GM23338 (cell line): ENCODE measurements around the gene DDX3Y. TPM values are rescaled to one million over a fixed set of nuclear protein-coding genes. Genes with fewer than 3 reads are reported as not detected.
A peak's percentile ranks its signal among the peaks of the same experiment; 100 is the strongest.

Experiments
- ATAC-seq: fragments of 200-7000 bp; cut with Tn5 transposase; 3 replicates; pipeline ENCODE4 v1.9.1; 2020
- DNase-seq: peaks from one replicate; pipeline ENCODE4 v3.0.0-alpha.2; 2015; ENCODE audit warnings: low spot score
- H2AFZ ChIP-seq: fragments of 200-600 bp; sonication (generic); 2 replicates; pipeline ENCODE4 v1.8.0; 2016; ENCODE audit warnings: antibody characterized with exemption, mild to moderate bottlenecking, moderate library complexity
- H3F3A ChIP-seq: fragments of 200-600 bp; sonication (generic); replicated peaks from 2 replicates; pipeline ENCODE4 v1.8.0; 2017; ENCODE audit warnings: antibody characterized with exemption, mixed run types, low read depth
- H3K27ac ChIP-seq: fragments of 200-600 bp; sonication (generic); 2 replicates; pipeline ENCODE4 v1.6.1; 2016; ENCODE audit warnings: low read depth
- H3K27me3 ChIP-seq: fragments of 200-600 bp; sonication (generic); 2 replicates; pipeline ENCODE4 v1.8.0; 2016; ENCODE audit warnings: mild to moderate bottlenecking, mixed run types, moderate library complexity; ENCODE audit not compliant: insufficient read depth
- H3K36me3 ChIP-seq: fragments of 200-600 bp; sonication (generic); 2 replicates; pipeline ENCODE4 v1.8.0; 2016; ENCODE audit warnings: mild to moderate bottlenecking; ENCODE audit not compliant: insufficient read depth
- H3K4me1 ChIP-seq: fragments of 200-600 bp; sonication (generic); 2 replicates; pipeline ENCODE4 v1.8.0; 2016; ENCODE audit warnings: mild to moderate bottlenecking, moderate library complexity; ENCODE audit not compliant: insufficient read depth
- H3K4me2 ChIP-seq: fragments of 200-600 bp; sonication (generic); 2 replicates; pipeline ENCODE4 v1.7.1; 2017; ENCODE audit warnings: mixed run types
- H3K4me3 ChIP-seq: fragments of 200-600 bp; sonication (generic); 2 replicates; pipeline ENCODE4 v1.6.1; 2016; ENCODE audit warnings: mixed run types
- H3K79me2 ChIP-seq: fragments of 200-600 bp; sonication (generic); replicated peaks from 2 replicates; pipeline ENCODE4 v1.8.0; 2017; ENCODE audit warnings: mild to moderate bottlenecking; ENCODE audit not compliant: insufficient read depth
- H3K9me2 ChIP-seq: fragments of 200-600 bp; sonication (generic); 2 replicates; pipeline ENCODE4 v1.8.0; 2017; ENCODE audit not compliant: insufficient read depth
- H4K20me1 ChIP-seq: fragments of 200-600 bp; sonication (generic); replicated peaks from 2 replicates; pipeline ENCODE4 v1.8.0; 2017; ENCODE audit warnings: mild to moderate bottlenecking; ENCODE audit not compliant: insufficient read depth
- H3K27ac Mint-ChIP-seq: 2 replicates; pipeline ENCODE4 v1.8.0; 2020; ENCODE audit warnings: inconsistent platforms, mild to moderate bottlenecking, moderate library complexity, mixed read lengths
- H3K27me3 Mint-ChIP-seq: 3 replicates; pipeline ENCODE4 v1.8.0; 2022; ENCODE audit warnings: low read depth, mild to moderate bottlenecking, moderate library complexity, mixed read lengths, inconsistent platforms; ENCODE audit not compliant: insufficient read depth, poor library complexity
- H3K36me3 Mint-ChIP-seq: 3 replicates; pipeline ENCODE4 v1.8.0; 2021; ENCODE audit warnings: low read depth, mild to moderate bottlenecking, inconsistent platforms, moderate library complexity, mixed read lengths
- H3K4me1 Mint-ChIP-seq: 3 replicates; pipeline ENCODE4 v1.8.0; 2020; ENCODE audit warnings: mild to moderate bottlenecking, inconsistent platforms, mixed read lengths
- H3K4me3 Mint-ChIP-seq: 3 replicates; pipeline ENCODE4 v1.8.0; 2021; ENCODE audit warnings: moderate library complexity, mild to moderate bottlenecking, inconsistent platforms, mixed read lengths
- H3K9me3 Mint-ChIP-seq: 3 replicates; pipeline ENCODE4 v1.8.0; 2020; ENCODE audit warnings: moderate library complexity, mild to moderate bottlenecking, inconsistent platforms, mixed read lengths
- EZH2 ChIP-seq: fragments of 200-600 bp; sonication (generic); IDR thresholded peaks from one replicate; pipeline ENCODE4 v1.8.0; 2017; ENCODE audit warnings: antibody characterized with exemption, mild to moderate bottlenecking, low read depth; ENCODE audit not compliant: unreplicated experiment
- JUNB ChIP-seq: IDR thresholded peaks from one replicate; pipeline ENCODE4 v1.6.1; 2016; ENCODE audit warnings: antibody characterized with exemption; ENCODE audit not compliant: unreplicated experiment
- NANOG ChIP-seq: IDR thresholded peaks from 2 replicates; pipeline ENCODE4 v1.6.1; 2016; ENCODE audit warnings: antibody characterized with exemption, borderline replicate concordance
- POLR2AphosphoS5 ChIP-seq: IDR thresholded peaks from 2 replicates; pipeline ENCODE4 v1.6.1; 2016; ENCODE audit warnings: antibody characterized with exemption, low read depth
- REST ChIP-seq: IDR thresholded peaks from one replicate; pipeline ENCODE4 v1.6.1; 2018; ENCODE audit warnings: antibody characterized with exemption; ENCODE audit not compliant: unreplicated experiment
- STAT1 ChIP-seq: IDR thresholded peaks from one replicate; pipeline ENCODE4 v1.6.1; 2016; ENCODE audit warnings: antibody characterized with exemption; ENCODE audit not compliant: unreplicated experiment
- ZNF114 ChIP-seq: fragments of 250-450 bp; sonication (Bioruptor Pico); IDR thresholded peaks from 2 replicates; pipeline ENCODE4 v1.5.0; 2020; ENCODE audit warnings: mild to moderate bottlenecking, moderate library complexity
- ZNF331 ChIP-seq: fragments of 250-450 bp; sonication (Bioruptor Pico); IDR thresholded peaks from 2 replicates; pipeline ENCODE4 v1.5.0; 2020; ENCODE audit warnings: low read depth, mild to moderate bottlenecking, moderate library complexity
- polyA plus RNA-seq: library from polyadenylated mRNA; unstranded; fragments of >200 nt; fragmentation: Nextera tagmentation; extraction: Ambion mirVana; gene quantifications from 2 replicates; pipeline ENCODE4 v1.2.1, GENCODE V29; 2016
- total RNA-seq: library from RNA; depleted of rRNA; stranded (reverse); fragments of >200 nt; shearing (Covaris generic); gene quantifications from 2 replicates; pipeline ENCODE4 v1.2.3, GENCODE V29; 2014
- TF ChIP-seq, protein P1 (sequence below): IDR thresholded peaks from 2 replicates; pipeline ENCODE4 v1.6.1; 2016; ENCODE audit warnings: antibody characterized with exemption
- TF ChIP-seq, protein P2 (sequence below), 2 experiments: fragments of 200-600 bp in 1 of 2; sonication (generic) in 1 of 2; conservative IDR thresholded peaks; 2 replicates each; pipeline versions ENCODE4 v1.5.1 to v1.6.1; 2016 to 2017; ENCODE audit warnings: antibody characterized with exemption in 2 of 2, low read depth in 2 of 2, mild to moderate bottlenecking in 2 of 2, moderate library complexity in 1 of 2

The DDX3Y gene
- total and polyA plus RNA-seq, 2 experiments from 2014 or later, result 53.0 to 138 TPM

GRCh38 chrY:12913541-12913940 is 8.9 kb downstream of the DDX3Y start:
- H3K79me2 ChIP-seq, result peaks cover 59% of the 10 kb centered on the region
- H3K27ac ChIP-seq, result no peak overlapping the region
- peaks cover 85% of the 10 kb centered on the region for H3K36me3 Mint-ChIP-seq
- no peaks in the 10 kb centered on the region for H3K9me2 ChIP-seq
- H3K27me3 Mint-ChIP-seq, result no peaks in the 10 kb centered on the region
- H3K27me3 ChIP-seq, result no peaks in the 10 kb centered on the region
- no peaks in the 10 kb centered on the region for H3K9me3 Mint-ChIP-seq
- DNase-seq (no peak), ATAC-seq (no peak)
- H3K36me3 ChIP-seq, result peaks cover 70% of the 10 kb centered on the region
- H3K4me3 ChIP-seq, result no peak overlapping the region
- H2AFZ ChIP-seq, result no peak overlapping the region
- H3F3A ChIP-seq, result no peaks in the 10 kb centered on the region
- peaks cover under 1% of the 10 kb centered on the region; the same call in 1 of the 2 replicates for H3K4me1 ChIP-seq
- H3K4me2 ChIP-seq, result no peak overlapping the region
- H4K20me1 ChIP-seq, result peaks cover 8% of the 10 kb centered on the region
- no peak overlapping the region for H3K4me3 Mint-ChIP-seq
- 0 out of 3 replicates have a peak, but pooled peaks cover 2% of the 10 kb centered on the region for H3K4me1 Mint-ChIP-seq
- no peak overlapping the region for H3K27ac Mint-ChIP-seq
- TF ChIP-seq POLR2AphosphoS5, result no peak
- no peak for TF ChIP-seq STAT1
- TF ChIP-seq ZNF114 (CRISPR knock-in tag), result no peak
- no peak for TF ChIP-seq EZH2
- no peak for TF ChIP-seq NANOG
- TF ChIP-seq, protein P1, sequence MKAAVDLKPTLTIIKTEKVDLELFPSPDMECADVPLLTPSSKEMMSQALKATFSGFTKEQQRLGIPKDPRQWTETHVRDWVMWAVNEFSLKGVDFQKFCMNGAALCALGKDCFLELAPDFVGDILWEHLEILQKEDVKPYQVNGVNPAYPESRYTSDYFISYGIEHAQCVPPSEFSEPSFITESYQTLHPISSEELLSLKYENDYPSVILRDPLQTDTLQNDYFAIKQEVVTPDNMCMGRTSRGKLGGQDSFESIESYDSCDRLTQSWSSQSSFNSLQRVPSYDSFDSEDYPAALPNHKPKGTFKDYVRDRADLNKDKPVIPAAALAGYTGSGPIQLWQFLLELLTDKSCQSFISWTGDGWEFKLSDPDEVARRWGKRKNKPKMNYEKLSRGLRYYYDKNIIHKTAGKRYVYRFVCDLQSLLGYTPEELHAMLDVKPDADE, result no peak
- TF ChIP-seq ZNF331 (CRISPR knock-in tag), result no peak
- TF ChIP-seq, protein P2, sequence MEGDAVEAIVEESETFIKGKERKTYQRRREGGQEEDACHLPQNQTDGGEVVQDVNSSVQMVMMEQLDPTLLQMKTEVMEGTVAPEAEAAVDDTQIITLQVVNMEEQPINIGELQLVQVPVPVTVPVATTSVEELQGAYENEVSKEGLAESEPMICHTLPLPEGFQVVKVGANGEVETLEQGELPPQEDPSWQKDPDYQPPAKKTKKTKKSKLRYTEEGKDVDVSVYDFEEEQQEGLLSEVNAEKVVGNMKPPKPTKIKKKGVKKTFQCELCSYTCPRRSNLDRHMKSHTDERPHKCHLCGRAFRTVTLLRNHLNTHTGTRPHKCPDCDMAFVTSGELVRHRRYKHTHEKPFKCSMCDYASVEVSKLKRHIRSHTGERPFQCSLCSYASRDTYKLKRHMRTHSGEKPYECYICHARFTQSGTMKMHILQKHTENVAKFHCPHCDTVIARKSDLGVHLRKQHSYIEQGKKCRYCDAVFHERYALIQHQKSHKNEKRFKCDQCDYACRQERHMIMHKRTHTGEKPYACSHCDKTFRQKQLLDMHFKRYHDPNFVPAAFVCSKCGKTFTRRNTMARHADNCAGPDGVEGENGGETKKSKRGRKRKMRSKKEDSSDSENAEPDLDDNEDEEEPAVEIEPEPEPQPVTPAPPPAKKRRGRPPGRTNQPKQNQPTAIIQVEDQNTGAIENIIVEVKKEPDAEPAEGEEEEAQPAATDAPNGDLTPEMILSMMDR (conservative IDR thresholded peaks at IDR 0.05; ENCODE audit: low read depth in 2 of 2), result no peak

DNA sequence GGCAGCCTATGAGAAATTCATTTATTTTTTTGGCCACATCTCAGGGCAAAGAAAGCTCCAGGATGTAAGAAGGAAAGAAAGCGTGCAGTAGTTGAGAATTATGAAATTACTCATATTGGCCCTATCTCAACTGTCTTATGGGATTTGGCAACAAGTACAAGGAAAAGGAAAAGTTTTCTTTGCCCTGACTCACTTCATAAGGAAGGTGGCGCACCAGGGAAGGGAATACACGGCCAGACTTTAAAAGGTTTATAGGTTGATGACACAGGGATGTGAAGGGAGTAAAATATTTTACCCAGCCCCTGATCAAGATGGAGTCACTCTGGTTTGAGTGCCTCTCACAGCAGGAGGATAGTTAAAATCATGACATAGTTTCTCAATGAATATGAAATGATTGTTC is 23.4 kb downstream of the DDX3Y start:
- no peaks in the 10 kb centered on the region for H3K79me2 ChIP-seq
- H3K4me3 Mint-ChIP-seq, result no peak overlapping the region
- H3F3A ChIP-seq, result no peaks in the 10 kb centered on the region
- no peaks in the 10 kb centered on the region for H3K36me3 ChIP-seq
- H3K36me3 Mint-ChIP-seq, result no peaks in the 10 kb centered on the region
- no peaks in the 10 kb centered on the region for H3K27me3 ChIP-seq
- no peak overlapping the region for H3K4me2 ChIP-seq
- no peak overlapping the region for H3K4me3 ChIP-seq
- H2AFZ ChIP-seq, result no peak overlapping the region
- ATAC-seq (peak; percentile 55), DNase-seq (peak; percentile 55)
- peaks cover 9% of the 10 kb centered on the region; the same call in 1 of the 2 replicates for H3K4me1 ChIP-seq
- no peaks in the 10 kb centered on the region for H3K27me3 Mint-ChIP-seq
- no peak overlapping the region for H3K27ac Mint-ChIP-seq
- H3K27ac ChIP-seq, result no peak overlapping the region
- no peaks in the 10 kb centered on the region for H3K9me2 ChIP-seq
- H4K20me1 ChIP-seq, result no peaks in the 10 kb centered on the region
- H3K4me1 Mint-ChIP-seq, result peaks cover 7% of the 10 kb centered on the region; the same call in 2 of the 3 replicates
- H3K9me3 Mint-ChIP-seq, result no peaks in the 10 kb centered on the region
- TF ChIP-seq REST, result no peak
- TF ChIP-seq JUNB, result no peak
